ENCODE results near the gene NOCT.
"Not testable (repeated sequence)": the region's sequence is repeated elsewhere in the genome, so short reads cannot be mapped to it uniquely, and the experiment has no call there.

The NOCT gene

DNA sequence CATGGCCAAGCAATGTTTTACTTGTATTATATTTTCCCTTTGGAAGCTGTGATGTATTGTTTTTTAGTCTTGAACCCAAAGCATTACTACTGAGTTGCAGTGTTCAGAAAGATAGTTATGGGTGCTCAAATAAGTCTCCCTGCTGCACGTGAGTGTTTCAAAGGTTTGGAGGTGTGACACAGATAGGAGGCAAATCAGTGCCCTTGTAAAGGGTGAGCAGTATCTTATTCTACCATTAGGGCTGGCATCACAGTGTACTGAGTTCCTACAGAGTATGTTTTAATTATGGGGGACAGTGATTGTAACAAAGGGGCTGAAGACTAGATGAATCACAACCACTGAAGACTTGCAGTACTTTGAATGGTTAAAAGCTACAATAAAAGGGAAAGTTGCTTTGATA, 38.3 kb downstream of the NOCT start:
- DNase-seq = no peak

- no peak for DNase-seq
Measured at GRCh38 chr4:139054791-139055505, 39.4 kb downstream of the NOCT start.

GRCh38 chr4:139059026-139059425, 43.4 kb downstream of the NOCT start:
- DNase-seq = not testable (repeated sequence)

GRCh38 chr4:139060591-139060990, 45.0 kb downstream of the NOCT start:
- no peak for DNase-seq

DNA sequence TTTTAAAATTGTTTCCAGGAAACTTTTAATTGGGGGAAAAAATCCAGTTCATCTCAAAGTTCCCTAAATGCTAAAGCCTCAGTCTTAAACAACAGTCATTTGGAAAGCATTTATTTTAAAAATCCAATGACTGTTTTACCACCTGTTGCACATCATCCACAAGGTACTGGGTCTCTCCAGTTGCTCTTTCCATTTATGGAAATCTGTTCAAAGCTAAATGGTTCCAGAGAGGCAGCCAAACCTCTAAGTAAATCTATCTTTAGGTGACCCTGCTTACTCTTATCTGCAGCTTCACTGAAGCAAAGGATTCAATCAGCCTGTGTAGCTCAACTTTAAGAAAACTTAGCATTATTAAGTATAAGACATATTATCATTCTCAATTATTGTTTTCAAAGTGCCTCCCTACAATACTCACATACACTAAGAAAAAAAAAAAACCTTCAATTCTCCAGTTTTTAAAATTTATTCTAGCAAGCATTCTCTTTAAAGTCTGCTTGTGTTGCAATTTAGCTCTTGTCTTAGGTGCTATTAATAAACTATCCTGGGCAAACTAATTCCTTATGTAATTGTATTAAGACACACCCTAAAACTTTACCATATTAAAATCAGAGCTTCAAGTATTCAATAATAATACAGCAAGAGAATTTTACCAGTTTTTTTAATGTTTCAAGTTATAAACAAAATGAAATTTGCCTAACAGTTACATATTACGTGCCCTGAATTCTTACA, 60.6 kb downstream of the NOCT start:
- DNase-seq = no peak

- DNase-seq = no peak
Measured at GRCh38 chr4:139077567-139078355, 62.2 kb downstream of the NOCT start.

- DNase-seq = no peak
Measured at GRCh38 chr4:139078926-139079325, 63.3 kb downstream of the NOCT start.

DNA sequence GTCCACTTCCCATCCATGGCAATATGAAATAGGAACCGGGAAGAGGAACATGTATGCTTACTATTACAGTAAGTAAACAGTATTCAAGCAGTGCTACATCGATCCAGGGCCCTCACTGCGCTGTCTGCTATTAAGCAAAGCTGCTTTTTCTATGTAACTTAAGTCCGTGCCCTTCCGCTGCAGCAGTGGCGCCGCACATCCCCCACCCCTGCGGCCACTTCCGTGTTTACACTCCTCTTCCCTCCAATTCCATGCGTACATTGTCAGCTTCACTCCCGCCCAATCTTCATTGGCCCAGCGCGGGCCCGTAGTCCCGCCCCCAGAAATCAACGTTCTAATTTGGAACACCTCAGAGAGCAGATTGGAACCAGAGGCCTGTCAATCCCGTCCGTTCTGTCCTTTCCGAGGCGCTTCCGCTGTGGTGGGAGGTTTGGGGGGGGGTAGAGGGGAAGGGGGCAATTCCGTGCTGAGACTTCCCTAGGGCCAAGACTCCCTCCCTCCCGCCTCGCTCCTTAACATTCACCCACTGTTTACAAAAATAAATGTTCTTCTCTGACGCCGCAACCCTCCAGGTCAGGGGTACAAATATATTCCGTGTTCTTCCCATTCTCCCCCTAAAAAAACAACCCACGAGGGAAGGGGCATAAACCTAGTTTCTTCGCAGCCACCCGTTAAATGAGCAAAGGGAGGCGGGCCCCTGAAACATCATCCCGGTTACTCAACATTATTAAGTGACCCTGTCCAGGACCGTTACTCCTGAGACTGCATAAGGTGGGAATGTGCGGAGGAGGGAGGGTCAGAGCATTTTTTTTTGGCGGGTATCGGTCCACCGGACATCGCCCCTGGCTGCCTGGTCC, 67.4 kb downstream of the NOCT start:
- DNase-seq = peak; percentile 95

- DNase-seq = no peak
Measured at GRCh38 chr4:139083607-139083955, 68.0 kb downstream of the NOCT start.

DNA sequence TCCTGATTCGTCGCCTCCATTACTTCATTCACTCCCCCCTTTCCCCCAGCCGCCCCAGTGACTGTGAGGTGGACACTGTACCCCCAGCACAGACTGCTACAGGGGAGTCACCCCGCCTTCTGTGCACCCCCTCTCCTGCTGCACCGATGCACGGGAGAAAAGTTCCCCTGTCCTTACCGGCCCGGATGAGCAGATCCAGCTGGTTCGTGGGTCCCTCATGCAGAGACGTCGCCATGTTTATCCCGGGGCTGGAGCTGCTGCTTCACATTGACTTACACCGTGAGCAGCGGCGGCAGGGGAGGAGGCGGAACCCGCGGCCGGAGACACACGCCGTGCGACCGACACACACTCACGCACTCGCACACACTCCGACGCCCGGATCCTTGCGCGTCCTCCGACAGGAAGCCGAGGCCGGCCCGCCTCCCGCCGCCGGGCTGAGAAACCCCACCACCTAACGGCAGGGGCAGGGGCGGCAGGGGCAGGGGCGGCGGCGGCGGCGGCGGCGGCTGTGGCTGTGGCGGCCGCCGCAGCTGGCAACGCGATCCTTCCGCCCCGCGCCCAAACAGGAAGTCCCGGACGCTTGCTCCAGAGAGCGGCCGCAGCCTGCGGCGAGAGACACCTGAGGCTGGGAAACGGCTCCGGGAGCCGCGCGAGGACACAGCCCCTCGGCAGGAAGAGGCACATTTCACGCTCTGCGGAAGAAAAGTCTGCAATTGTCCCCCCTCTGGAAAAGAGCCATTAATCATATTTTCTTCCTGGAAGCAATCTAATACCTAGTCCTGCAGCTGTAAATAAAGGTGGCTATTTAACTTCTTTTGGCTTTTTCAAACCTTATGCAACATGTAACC, 68.6 kb downstream of the NOCT start:
- peak; percentile 85 for DNase-seq

DNA sequence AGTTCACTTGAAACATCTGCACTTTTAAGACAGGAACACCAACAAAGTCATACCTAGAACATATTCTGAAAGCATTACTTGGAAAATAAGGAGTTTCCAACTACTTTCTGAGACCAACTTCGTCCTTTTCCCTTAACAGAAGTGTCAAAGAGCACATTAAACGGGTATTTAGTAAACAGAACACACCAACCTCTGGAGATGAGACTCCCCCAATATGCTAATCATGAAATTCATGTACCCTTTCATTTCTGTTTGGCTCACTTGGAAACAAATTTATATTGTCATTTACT, 69.2 kb downstream of the NOCT start:
- peak; percentile 12 for DNase-seq

DNA sequence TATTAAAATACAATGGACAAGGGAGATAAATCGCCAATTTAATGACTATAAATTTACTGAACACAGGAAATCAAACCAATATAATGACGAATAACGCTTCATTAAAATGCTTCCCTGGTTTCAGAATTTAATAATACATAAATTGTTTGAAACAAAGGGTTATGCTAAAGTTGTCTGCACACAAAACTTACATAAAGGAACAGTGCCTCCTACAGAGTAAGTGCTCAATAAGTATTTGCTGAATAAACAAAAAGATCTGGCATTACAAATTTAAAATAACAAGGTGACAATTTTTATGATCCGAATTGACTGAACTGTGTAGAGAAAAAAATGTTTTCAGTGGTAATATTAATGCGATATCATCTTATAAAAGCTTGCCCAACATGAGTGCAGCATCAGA, 69.6 kb downstream of the NOCT start:
- peak; percentile 31 for DNase-seq

- no peak for DNase-seq
Measured at GRCh38 chr4:139092271-139092670, 76.7 kb downstream of the NOCT start.

Data from CD4-positive, alpha-beta T cell treated with Interleukin-10 for 1 hour (primary cell).